Astrocyte of the spinal cord (primary cell): ENCODE measurements around the gene SYNE4.
A peak's percentile ranks its signal among the peaks of the same experiment; 100 is the strongest.

Source experiments
- DNase-seq: peaks from one replicate; pipeline ENCODE4 v3.0.0; 2011; ENCODE audit warnings: low read depth, low spot score
- H3K4me3 ChIP-seq: 2 replicates; pipeline ENCODE4 v1.5.1; 2011; ENCODE audit warnings: low read depth, mild to moderate bottlenecking, low read length, moderate library complexity
- CTCF ChIP-seq: IDR thresholded peaks from 2 replicates; pipeline ENCODE4 v1.5.1; 2012; ENCODE audit warnings: low read depth, mild to moderate bottlenecking, low read length, inconsistent platforms
- in situ Hi-C: cut with HindIII; loops from 2 replicates; pipeline ENCODE4 v1.10.0; 2017; ENCODE audit warnings: low sequenced_read_pairs

SYNE4 gene

GRCh38 chr19:36008336-36008978, at the start of gene SYNE4:
SYNE4 (minus strand) TSS chr19:36008813; CDS start chr19:36008681, 132 bp downstream.
- TF ChIP-seq CTCF: no peak
- H3K4me3 ChIP-seq: peak within 1 kb of the TSS; percentile 34
- no peak for DNase-seq
- in situ Hi-C loops: no loop called here

GRCh38 chr19:36054733-36055686, 46.4 kb upstream of the SYNE4 start, which contains the start of gene WDR62:
WDR62 (plus strand) TSS chr19:36054897; CDS start chr19:36054972, 75 bp downstream.
- TF ChIP-seq CTCF: no peak
- peak within 1 kb of the TSS; percentile 85 for H3K4me3 ChIP-seq
- in situ Hi-C loops: no loop called here
- peak; percentile 23 for DNase-seq

- in situ Hi-C loops: no loop called here
- peak; percentile 100 for DNase-seq
- H3K4me3 ChIP-seq: peak within 1 kb of the TSS; percentile 85
- TF ChIP-seq CTCF: peak; percentile 55
These were observed 45.6 kb upstream of the SYNE4 start, which contains the start of gene THAP8 for GRCh38 chr19:36054119-36054732. THAP8 (minus strand) TSS chr19:36054285; CDS start chr19:36054217, 68 bp downstream.

- no peak for TF ChIP-seq CTCF
- DNase-seq: no peak
- no peak overlapping the region for H3K4me3 ChIP-seq
- in situ Hi-C loops: no loop called here
These were observed 43.0 kb upstream of the SYNE4 start for GRCh38 chr19:36051637-36052036.

- in situ Hi-C loops: no loop called here
- TF ChIP-seq CTCF: peak; percentile 27
These were observed 42.6 kb upstream of the SYNE4 start for GRCh38 chr19:36051236-36051635.

GRCh38 chr19:36049080-36049698, 40.6 kb upstream of the SYNE4 start:
- H3K4me3 ChIP-seq: no peak overlapping the region
- in situ Hi-C loops: no loop called here
- no peak for DNase-seq
- TF ChIP-seq CTCF: no peak

More at GRCh38 chr19:36051236-36051635, 42.6 kb upstream of the SYNE4 start:
- H3K4me3 ChIP-seq: no peak overlapping the region
- DNase-seq: no peak
